H9 (cell line): ENCODE data around the gene KIRREL3. TPM values are rescaled to one million over a fixed set of nuclear protein-coding genes. Genes with fewer than 3 reads are reported as not detected.

Experiments
- DNase-seq: peaks from one replicate; pipeline ENCODE4 v3.0.0-alpha.2; 2017
- H2AFZ ChIP-seq: one replicate; pipeline ENCODE4 v1.6.1; 2013; ENCODE audit warnings: mild to moderate bottlenecking, low read length, control low read depth, moderate library complexity
- H2AK5ac ChIP-seq: 2 replicates; pipeline ENCODE4 v1.6.1; 2013; ENCODE audit warnings: low read length, control low read depth, mixed read lengths; ENCODE audit not compliant: insufficient read length
- H2BK120ac ChIP-seq: one replicate; pipeline ENCODE4 v1.6.1; 2013; ENCODE audit warnings: low read depth, mild to moderate bottlenecking, low read length, control low read depth, inconsistent platforms; ENCODE audit not compliant: poor library complexity, severe bottlenecking
- H2BK12ac ChIP-seq: 2 replicates; pipeline ENCODE4 v1.6.1; 2013; ENCODE audit warnings: low read length, control low read depth, mixed read lengths, low read depth; ENCODE audit not compliant: insufficient read length
- H2BK15ac ChIP-seq: 2 replicates; pipeline ENCODE4 v1.6.1; 2013; ENCODE audit warnings: low read depth, low read length, control low read depth
- H2BK20ac ChIP-seq: one replicate; pipeline ENCODE4 v1.6.1; 2013; ENCODE audit warnings: low read depth, mild to moderate bottlenecking, low read length, control low read depth, inconsistent platforms; ENCODE audit not compliant: poor library complexity, severe bottlenecking
- H2BK5ac ChIP-seq: 2 replicates; pipeline ENCODE4 v1.6.1; 2013; ENCODE audit warnings: low read length, control low read depth, mixed read lengths; ENCODE audit not compliant: insufficient read length
- H3K14ac ChIP-seq: 2 replicates; pipeline ENCODE4 v1.6.1; 2013; ENCODE audit warnings: low read length, control low read depth; ENCODE audit not compliant: insufficient read depth
- H3K18ac ChIP-seq: 2 replicates; pipeline ENCODE4 v1.6.1; 2013; ENCODE audit warnings: low read depth, mild to moderate bottlenecking, mixed read lengths, low read length, control low read depth; ENCODE audit not compliant: insufficient read length
- H3K23ac ChIP-seq: 2 replicates; pipeline ENCODE4 v1.6.1; 2013; ENCODE audit warnings: low read length, control low read depth, mixed read lengths, low read depth; ENCODE audit not compliant: insufficient read length
- H3K23me2 ChIP-seq: 2 replicates; pipeline ENCODE4 v1.6.1; 2013; ENCODE audit warnings: low read depth, mild to moderate bottlenecking, mixed read lengths, low read length, control low read depth; ENCODE audit not compliant: insufficient read length, poor library complexity, severe bottlenecking
- H3K27ac ChIP-seq: 2 replicates; pipeline ENCODE4 v1.5.1; 2013; ENCODE audit warnings: low read length, control low read depth, mixed read lengths, low read depth; ENCODE audit not compliant: insufficient read length
- H3K27me3 ChIP-seq: 2 replicates; pipeline ENCODE4 v1.6.1; 2013; ENCODE audit warnings: low read length, control low read depth, inconsistent platforms; ENCODE audit not compliant: insufficient read depth
- H3K4ac ChIP-seq: 2 replicates; pipeline ENCODE4 v1.6.1; 2013; ENCODE audit warnings: low read depth, mild to moderate bottlenecking, control low read depth, inconsistent platforms, low read length, moderate library complexity
- H3K4me1 ChIP-seq: 2 replicates; pipeline ENCODE4 v1.6.1; 2013; ENCODE audit warnings: low read length, control low read depth, inconsistent platforms; ENCODE audit not compliant: insufficient read depth
- H3K4me2 ChIP-seq: 2 replicates; pipeline ENCODE4 v1.6.1; 2013; ENCODE audit warnings: low read length, control low read depth, mixed read lengths; ENCODE audit not compliant: insufficient read length, insufficient read depth
- H3K56ac ChIP-seq: 2 replicates; pipeline ENCODE4 v1.6.1; 2013; ENCODE audit warnings: low read depth, mild to moderate bottlenecking, mixed read lengths, low read length, control low read depth; ENCODE audit not compliant: insufficient read length
- H3K79me1 ChIP-seq: 2 replicates; pipeline ENCODE4 v1.6.1; 2013; ENCODE audit warnings: low read depth, mild to moderate bottlenecking, moderate library complexity, low read length, control low read depth, inconsistent platforms; ENCODE audit not compliant: insufficient read depth, poor library complexity, severe bottlenecking
- H3K79me2 ChIP-seq: 2 replicates; pipeline ENCODE4 v1.6.1; 2013; ENCODE audit warnings: low read length, control low read depth, inconsistent platforms; ENCODE audit not compliant: insufficient read depth
- H3K9ac ChIP-seq: 2 replicates; pipeline ENCODE4 v1.6.1; 2013; ENCODE audit warnings: low read length, control low read depth, mixed read lengths; ENCODE audit not compliant: insufficient read length; ENCODE audit errors: extremely low read depth
- H3K9me3 ChIP-seq: one replicate; pipeline ENCODE4 v1.6.1; 2013; ENCODE audit warnings: low read depth, low read length, inconsistent platforms; ENCODE audit not compliant: control insufficient read depth
- H3T11ph ChIP-seq: one replicate; pipeline ENCODE4 v1.6.1; 2013; ENCODE audit warnings: mild to moderate bottlenecking, low read length, control low read depth, inconsistent platforms
- H4K20me1 ChIP-seq: one replicate; pipeline ENCODE4 v1.6.1; 2013; ENCODE audit not compliant: control insufficient read depth, insufficient read length, insufficient read depth
- H4K5ac ChIP-seq: 2 replicates; pipeline ENCODE4 v1.6.1; 2013; ENCODE audit warnings: low read depth, mild to moderate bottlenecking, mixed read lengths, low read length, control low read depth; ENCODE audit not compliant: insufficient read length
- H4K8ac ChIP-seq: replicated peaks from 2 replicates; pipeline ENCODE4 v1.6.1; 2013; ENCODE audit warnings: low read length, control low read depth, mixed read lengths, low read depth; ENCODE audit not compliant: insufficient read length
- H4K91ac ChIP-seq: 2 replicates; pipeline ENCODE4 v1.6.1; 2013; ENCODE audit warnings: low read depth, mild to moderate bottlenecking, moderate library complexity, mixed read lengths, low read length, control low read depth; ENCODE audit not compliant: insufficient read length
- H3K27ac Mint-ChIP-seq, 3 experiments: 2 replicates in 2 of 3; 3 replicates in 1 of 3; pipeline ENCODE4 v1.8.0; 2020 to 2021; ENCODE audit warnings: mixed read lengths in 3 of 3, mild to moderate bottlenecking in 1 of 3, moderate library complexity in 1 of 3
- H3K27me3 Mint-ChIP-seq: 2 replicates; pipeline ENCODE4 v1.8.0; 2021; ENCODE audit warnings: low read depth, mild to moderate bottlenecking, moderate library complexity, mixed read lengths
- H3K36me3 Mint-ChIP-seq, 3 experiments: 2 replicates in 2 of 3; 3 replicates in 1 of 3; pipeline ENCODE4 v1.8.0; 2020 to 2021; ENCODE audit warnings: low read depth in 3 of 3, mixed read lengths in 3 of 3; ENCODE audit not compliant: insufficient read depth in 1 of 3
- H3K4me1 Mint-ChIP-seq, 2 experiments: 2 replicates each; pipeline ENCODE4 v1.8.0; 2020; ENCODE audit warnings: mixed read lengths in 2 of 2
- H3K4me3 Mint-ChIP-seq, 2 experiments: 2 replicates in 1 of 2; 3 replicates in 1 of 2; pipeline ENCODE4 v1.8.0; 2020 to 2021; ENCODE audit warnings: mild to moderate bottlenecking in 2 of 2, mixed read lengths in 2 of 2, moderate library complexity in 1 of 2
- H3K9me3 Mint-ChIP-seq, 2 experiments: 2 replicates in 1 of 2; 3 replicates in 1 of 2; pipeline ENCODE4 v1.8.0; 2020; ENCODE audit warnings: mild to moderate bottlenecking in 2 of 2, mixed read lengths in 2 of 2, moderate library complexity in 1 of 2
- WGBS: extraction: QIAGEN DNeasy Blood & Tissue Kit; methylation state at CpG from one replicate; pipeline ENCODE4 v1.1.7; 2013; ENCODE audit warnings: missing lambda C conversion rate, low lambda C conversion rate, mixed read lengths; ENCODE audit not compliant: insufficient read length; ENCODE audit errors: extremely low coverage; 5-methylcytosine and 5-hydroxymethylcytosine counted together
- total RNA-seq: library from RNA; stranded (reverse); gene quantifications from 2 replicates; pipeline ENCODE4 v1.2.1, GENCODE V29; 2021
- TF ChIP-seq, protein P1 (sequence below): fragments of 200-600 bp; sonication (generic); conservative IDR thresholded peaks from 3 replicates; pipeline ENCODE4 v1.8.0; 2021; ENCODE audit warnings: antibody characterized with exemption, mild to moderate bottlenecking

KIRREL3 gene
- total RNA-seq, 1 experiment from 2014 or later = 0.17 TPM

DNA sequence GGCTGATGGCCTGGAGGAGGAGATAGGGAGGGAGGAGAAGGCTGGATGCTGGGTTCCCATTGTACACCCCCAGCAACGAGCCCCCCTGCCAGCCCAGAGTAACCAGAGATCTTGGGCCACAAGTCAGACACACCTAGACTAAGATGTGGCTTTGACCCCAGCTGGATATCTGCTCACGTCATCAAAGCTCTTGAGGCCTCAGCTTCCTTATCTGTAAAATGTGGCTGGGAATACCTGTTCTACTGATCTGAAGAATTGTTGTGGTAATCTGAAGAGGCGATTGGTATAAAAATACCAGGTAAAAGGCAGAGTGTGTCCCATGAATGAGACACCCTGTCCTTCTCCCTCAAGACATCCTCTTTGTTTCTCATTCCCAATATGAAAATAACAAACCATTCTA, 365.1 kb downstream of the KIRREL3 start:
- H2BK20ac ChIP-seq = no peak overlapping the region
- H3K23me2 ChIP-seq = no peaks in the 10 kb centered on the region
- H3K79me1 ChIP-seq = no peaks in the 10 kb centered on the region
- H3K27me3 ChIP-seq = no peaks in the 10 kb centered on the region
- no peak for DNase-seq
- H2AK5ac ChIP-seq = no peak overlapping the region
- TF ChIP-seq, protein P1, sequence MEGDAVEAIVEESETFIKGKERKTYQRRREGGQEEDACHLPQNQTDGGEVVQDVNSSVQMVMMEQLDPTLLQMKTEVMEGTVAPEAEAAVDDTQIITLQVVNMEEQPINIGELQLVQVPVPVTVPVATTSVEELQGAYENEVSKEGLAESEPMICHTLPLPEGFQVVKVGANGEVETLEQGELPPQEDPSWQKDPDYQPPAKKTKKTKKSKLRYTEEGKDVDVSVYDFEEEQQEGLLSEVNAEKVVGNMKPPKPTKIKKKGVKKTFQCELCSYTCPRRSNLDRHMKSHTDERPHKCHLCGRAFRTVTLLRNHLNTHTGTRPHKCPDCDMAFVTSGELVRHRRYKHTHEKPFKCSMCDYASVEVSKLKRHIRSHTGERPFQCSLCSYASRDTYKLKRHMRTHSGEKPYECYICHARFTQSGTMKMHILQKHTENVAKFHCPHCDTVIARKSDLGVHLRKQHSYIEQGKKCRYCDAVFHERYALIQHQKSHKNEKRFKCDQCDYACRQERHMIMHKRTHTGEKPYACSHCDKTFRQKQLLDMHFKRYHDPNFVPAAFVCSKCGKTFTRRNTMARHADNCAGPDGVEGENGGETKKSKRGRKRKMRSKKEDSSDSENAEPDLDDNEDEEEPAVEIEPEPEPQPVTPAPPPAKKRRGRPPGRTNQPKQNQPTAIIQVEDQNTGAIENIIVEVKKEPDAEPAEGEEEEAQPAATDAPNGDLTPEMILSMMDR = no peak
- H3T11ph ChIP-seq = no peak overlapping the region
- no peak overlapping the region for H3K56ac ChIP-seq
- no peak overlapping the region for H3K9ac ChIP-seq
- Mint-ChIP-seq H3K27ac (no peak overlapping the region; a peak in 1 of 7 replicates), H3K4me1 (peaks cover 45 to 60% of the 10 kb centered on the region in 2 experiments), H3K9me3 (no peaks in the 10 kb centered on the region), H3K36me3 (no peaks in the 10 kb centered on the region), H3K4me3 (no peak overlapping the region), H3K27me3 (no peaks in the 10 kb centered on the region; the same call in none of the 2 replicates)
- H2BK15ac ChIP-seq = no peak overlapping the region
- no peaks in the 10 kb centered on the region for H3K9me3 ChIP-seq
- no peak overlapping the region for H2BK120ac ChIP-seq
- H4K91ac ChIP-seq = no peak overlapping the region
- no peak overlapping the region for H3K14ac ChIP-seq
- no peak overlapping the region for H3K23ac ChIP-seq
- no peak overlapping the region for H2BK12ac ChIP-seq
- no peak overlapping the region for H4K8ac ChIP-seq
- H3K4me2 ChIP-seq = no peak overlapping the region
- H3K27ac ChIP-seq = no peak overlapping the region
- no peaks in the 10 kb centered on the region for H3K79me2 ChIP-seq
- H4K5ac ChIP-seq = no peak overlapping the region
- H3K4ac ChIP-seq = no peak overlapping the region
- H2BK5ac ChIP-seq = no peak overlapping the region
- no CpG with 5 or more reads among the region's 3 CpGs for WGBS
- no peak overlapping the region for H3K18ac ChIP-seq
- no peak overlapping the region for H2AFZ ChIP-seq
- H4K20me1 ChIP-seq = no peaks in the 10 kb centered on the region
- peaks cover 7% of the 10 kb centered on the region; the same call in 1 of the 2 replicates for H3K4me1 ChIP-seq
